Keratinocyte (primary cell): Measurements from ENCODE around the gene CD247. TPM values are rescaled to one million over a fixed set of nuclear protein-coding genes. Genes with fewer than 3 reads are reported as not detected.

Experiments
- DNase-seq: peaks from one replicate; pipeline ENCODE4 v3.0.0-alpha.2; 2011; ENCODE audit warnings: low read depth, missing footprints, low spot score
- FAIRE-seq: peaks from 2 replicates; lab custom pipeline; 2011; peaks lifted over from hg19 to GRCh38; lab: Jason Lieb, UNC
- H2AFZ ChIP-seq: 2 replicates; pipeline ENCODE4 v1.6.0; 2012; ENCODE audit warnings: low read length, control low read depth, inconsistent platforms; ENCODE audit not compliant: control insufficient read depth
- H3K27ac ChIP-seq: 2 replicates; pipeline ENCODE4 v1.5.1; 2011; ENCODE audit warnings: low read length; ENCODE audit not compliant: control insufficient read depth, insufficient read depth
- H3K27me3 ChIP-seq: 3 replicates; pipeline ENCODE4 v1.6.0; 2011; ENCODE audit warnings: low read length; ENCODE audit not compliant: control insufficient read depth, insufficient read depth; ENCODE audit errors: extremely low read depth
- H3K36me3 ChIP-seq, 2 experiments: 2 replicates in 1 of 2; 3 replicates in 1 of 2; pipeline ENCODE4 v1.5.1; 2011; ENCODE audit warnings: low read length in 2 of 2, mild to moderate bottlenecking in 1 of 2; ENCODE audit not compliant: control insufficient read depth in 2 of 2, insufficient read depth in 2 of 2; ENCODE audit errors: extremely low read depth in 1 of 2
- H3K4me1 ChIP-seq: 3 replicates; pipeline ENCODE4 v1.5.1; 2011; ENCODE audit warnings: low read length; ENCODE audit not compliant: control insufficient read depth, insufficient read depth; ENCODE audit errors: extremely low read depth
- H3K4me2 ChIP-seq: 3 replicates; pipeline ENCODE4 v1.6.0; 2011; ENCODE audit warnings: low read depth, low read length; ENCODE audit not compliant: control insufficient read depth, insufficient read depth; ENCODE audit errors: extremely low read depth
- H3K4me3 ChIP-seq, 3 experiments: fragments of 200-600 bp in 1 of 3; sonication (generic) in 1 of 3; 2 replicates in 2 of 3; 3 replicates in 1 of 3; pipeline ENCODE4 v1.5.1; 2011 to 2016; ENCODE audit warnings: low read length in 3 of 3, mild to moderate bottlenecking in 3 of 3, control low read depth in 2 of 3, inconsistent platforms in 1 of 3, low read depth in 1 of 3, mixed read lengths in 1 of 3, mixed run types in 1 of 3, moderate library complexity in 1 of 3; ENCODE audit not compliant: control insufficient read depth in 2 of 3, insufficient read depth in 2 of 3; ENCODE audit errors: extremely low read depth in 1 of 3
- H3K79me2 ChIP-seq: 2 replicates; pipeline ENCODE4 v1.6.0; 2012; ENCODE audit warnings: low read length; ENCODE audit not compliant: control insufficient read depth, insufficient read depth
- H3K9ac ChIP-seq: 3 replicates; pipeline ENCODE4 v1.6.0; 2011; ENCODE audit warnings: low read length; ENCODE audit not compliant: control insufficient read depth, insufficient read depth; ENCODE audit errors: extremely low read depth
- H3K9me1 ChIP-seq: 3 replicates; pipeline ENCODE4 v1.6.0; 2011; ENCODE audit warnings: low read length; ENCODE audit not compliant: control insufficient read depth, insufficient read depth; ENCODE audit errors: extremely low read depth
- H3K9me3 ChIP-seq: 2 replicates; pipeline ENCODE4 v1.5.1; 2012; ENCODE audit warnings: low read depth, low read length; ENCODE audit not compliant: control insufficient read depth
- H4K20me1 ChIP-seq: 3 replicates; pipeline ENCODE4 v1.6.0; 2011; ENCODE audit warnings: low read length; ENCODE audit not compliant: control insufficient read depth, insufficient read depth; ENCODE audit errors: extremely low read depth
- EZH2 ChIP-seq: IDR thresholded peaks from one replicate; pipeline ENCODE4 v1.6.1; 2012; ENCODE audit warnings: inconsistent platforms, mild to moderate bottlenecking, low read length, moderate library complexity
- dilution Hi-C: fragments of 300-500 bp; cut with MboI; formaldehyde crosslinking; loops from one replicate; pipeline ENCODE4 v1.7.0; 2020; ENCODE audit warnings: low sequenced_read_pairs; ENCODE audit not compliant: extremely low pct_ligation_motif_present
- polyA plus RNA-seq, 5 experiments: library from polyadenylated mRNA; depleted of rRNA in 3 of 5; stranded (reverse) in 3 of 5; stranded (forward) in 1 of 5; unstranded in 1 of 5; fragments of >200 nt; gene quantifications; 1 replicate in 1 of 5; 2 replicates in 3 of 5; 3 replicates in 1 of 5; pipeline versions ENCODE4 v1.2.1 to v1.2.3, GENCODE V29; 2011 to 2012; ENCODE audit warnings: missing spikeins in 2 of 5, low read depth in 1 of 5, low replicate concordance in 1 of 5
- TF ChIP-seq, protein P1 (sequence below), 3 experiments: IDR thresholded peaks in 1 of 3; conservative IDR thresholded peaks in 1 of 3; optimal IDR thresholded peaks in 1 of 3; 2 replicates in 2 of 3; 3 replicates in 1 of 3; pipeline versions ENCODE3 to v1.5.1; 2011; ENCODE audit warnings: low read length in 3 of 3, mild to moderate bottlenecking in 3 of 3, moderate library complexity in 2 of 3, control low read depth in 1 of 3, inconsistent platforms in 1 of 3; ENCODE audit not compliant: insufficient read depth in 2 of 3; ENCODE audit errors: extremely low read depth in 1 of 3

Gene CD247
- polyA plus RNA-seq, 1 donor (not counting 4 experiments of a cell fraction or from before 2014, with no cell fraction given): not detected

GRCh38 chr1:167467752-167468151, 50.6 kb downstream of the CD247 start:
- Histone ChIP-seq H3K27ac (no peak overlapping the region), H3K9me1 (no peaks in the 10 kb centered on the region), H4K20me1 (no peaks in the 10 kb centered on the region), H3K9ac (no peak overlapping the region), H2AFZ (no peak overlapping the region), H3K27me3 (no peaks in the 10 kb centered on the region), H3K4me3 (no peak overlapping the region), H3K79me2 (no peaks in the 10 kb centered on the region), H3K4me2 (peak overlapping the region; percentile 1), H3K4me1 (peaks cover 4% of the 10 kb centered on the region), H3K9me3 (no peaks in the 10 kb centered on the region), H3K36me3 (no peaks in the 10 kb centered on the region)
- dilution Hi-C loops: no loop called here
- no peak for TF ChIP-seq EZH2
- TF ChIP-seq, protein P1, sequence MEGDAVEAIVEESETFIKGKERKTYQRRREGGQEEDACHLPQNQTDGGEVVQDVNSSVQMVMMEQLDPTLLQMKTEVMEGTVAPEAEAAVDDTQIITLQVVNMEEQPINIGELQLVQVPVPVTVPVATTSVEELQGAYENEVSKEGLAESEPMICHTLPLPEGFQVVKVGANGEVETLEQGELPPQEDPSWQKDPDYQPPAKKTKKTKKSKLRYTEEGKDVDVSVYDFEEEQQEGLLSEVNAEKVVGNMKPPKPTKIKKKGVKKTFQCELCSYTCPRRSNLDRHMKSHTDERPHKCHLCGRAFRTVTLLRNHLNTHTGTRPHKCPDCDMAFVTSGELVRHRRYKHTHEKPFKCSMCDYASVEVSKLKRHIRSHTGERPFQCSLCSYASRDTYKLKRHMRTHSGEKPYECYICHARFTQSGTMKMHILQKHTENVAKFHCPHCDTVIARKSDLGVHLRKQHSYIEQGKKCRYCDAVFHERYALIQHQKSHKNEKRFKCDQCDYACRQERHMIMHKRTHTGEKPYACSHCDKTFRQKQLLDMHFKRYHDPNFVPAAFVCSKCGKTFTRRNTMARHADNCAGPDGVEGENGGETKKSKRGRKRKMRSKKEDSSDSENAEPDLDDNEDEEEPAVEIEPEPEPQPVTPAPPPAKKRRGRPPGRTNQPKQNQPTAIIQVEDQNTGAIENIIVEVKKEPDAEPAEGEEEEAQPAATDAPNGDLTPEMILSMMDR (optimal IDR thresholded peaks at IDR 0.05 in 1 of 3, IDR thresholded peaks at IDR 0.05 in 1 of 3, conservative IDR thresholded peaks at IDR 0.05 in 1 of 3; ENCODE audit: extremely low read depth in 1 of 3, insufficient read depth in 2 of 3, low read length in 3 of 3): no peak
- DNase-seq (no peak), FAIRE-seq (no peak)

DNA sequence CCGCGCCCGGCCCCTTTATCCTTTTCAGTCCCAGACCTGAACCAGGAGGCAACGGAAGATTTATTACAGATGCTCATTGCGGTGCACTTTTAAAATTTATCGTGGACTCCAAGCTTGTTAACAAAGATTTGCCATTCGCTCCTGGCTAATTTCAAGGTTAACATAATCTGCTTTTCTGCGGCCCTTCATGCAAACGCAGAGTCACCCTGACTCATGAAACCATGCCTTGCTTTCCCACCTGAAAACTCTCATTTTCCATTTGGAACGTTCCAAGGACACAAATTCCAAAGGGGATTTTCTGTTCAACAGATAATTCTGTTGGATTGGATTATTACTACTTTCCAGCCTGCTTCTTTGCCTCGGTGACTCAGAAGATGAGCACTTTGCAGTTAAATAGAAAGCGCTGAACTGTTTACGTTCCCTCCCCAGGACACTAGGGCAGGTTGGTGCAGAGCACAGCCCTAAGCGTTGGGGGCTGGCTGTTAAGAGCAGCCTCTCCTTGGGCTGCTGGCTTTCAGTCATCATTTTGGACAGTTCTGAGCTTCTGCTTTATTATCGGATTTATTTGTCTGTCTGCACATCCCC, 51.1 kb downstream of the CD247 start:
- FAIRE-seq: peak; percentile 74
- no peaks in the 10 kb centered on the region for H3K27me3 ChIP-seq

More for the DNA sequence above, 51.1 kb downstream of the CD247 start:
- H3K27ac ChIP-seq: no peak overlapping the region
- no peak overlapping the region for H2AFZ ChIP-seq
- no peaks in the 10 kb centered on the region for H3K36me3 ChIP-seq
- no peaks in the 10 kb centered on the region for H3K79me2 ChIP-seq
- dilution Hi-C loops: no loop called here
- no peaks in the 10 kb centered on the region for H3K9me3 ChIP-seq
- peaks cover 4% of the 10 kb centered on the region for H3K4me1 ChIP-seq
- peak overlapping the region; percentile 1 for H3K4me2 ChIP-seq
- no peak overlapping the region for H3K9ac ChIP-seq
- no peaks in the 10 kb centered on the region for H4K20me1 ChIP-seq
- DNase-seq: no peak
- H3K9me1 ChIP-seq: no peaks in the 10 kb centered on the region
- TF ChIP-seq, protein P1 (optimal IDR thresholded peaks at IDR 0.05 in 1 of 3, IDR thresholded peaks at IDR 0.05 in 1 of 3, conservative IDR thresholded peaks at IDR 0.05 in 1 of 3; ENCODE audit: extremely low read depth in 1 of 3, insufficient read depth in 2 of 3, low read length in 3 of 3): no peak
- TF ChIP-seq EZH2: no peak
- H3K4me3 ChIP-seq: no peak overlapping the region
